ENCODE measurements around the gene ZNF362.
"Not testable (repeated sequence)": the region's sequence is repeated elsewhere in the genome, so short reads cannot be mapped to it uniquely, and the experiment has no call there.

ZNF362 gene

DNA sequence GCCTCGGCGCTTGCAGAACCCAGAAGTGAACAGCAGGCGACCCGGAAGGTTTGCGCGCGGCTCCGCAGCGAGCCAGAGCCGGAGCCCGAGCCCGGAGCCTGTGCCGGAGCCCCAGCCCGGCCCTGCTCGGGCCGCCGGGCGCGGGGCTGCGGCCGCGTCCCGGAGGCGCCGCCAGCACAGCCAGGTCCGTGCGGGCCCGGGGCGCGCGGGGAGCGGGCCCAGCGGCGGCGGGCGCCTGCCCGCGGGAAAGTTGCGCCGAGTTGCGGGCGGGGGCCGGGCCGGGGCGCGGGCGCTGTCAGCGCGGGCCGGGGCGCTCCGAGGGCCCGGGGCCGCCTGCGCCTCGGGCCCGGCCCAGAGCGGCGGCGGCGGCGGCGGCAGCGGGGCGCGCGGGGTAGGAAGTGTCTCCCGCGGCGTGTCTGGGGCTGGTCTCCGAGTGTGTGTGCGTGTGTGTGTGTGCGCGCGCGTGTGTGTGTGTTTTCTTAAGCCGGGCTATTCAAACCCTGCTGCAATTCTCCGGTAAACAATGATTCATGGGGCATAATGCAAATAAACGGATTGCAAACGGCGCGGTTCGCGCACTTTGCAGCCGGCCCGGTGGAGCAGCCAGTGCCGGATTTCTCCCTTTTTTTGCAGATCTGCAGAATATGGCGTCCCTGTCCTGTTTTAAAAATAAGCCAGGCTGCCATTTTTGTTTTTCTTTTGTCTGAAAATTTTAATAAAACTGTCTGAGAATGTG, at the start of gene ZNF362:
Gene ZNF362 (plus strand): TSS at position 22 of the 736 bp plus-strand sequence. CDS start 14,083 bp downstream, outside the sequence.
- DNase-seq = peak; percentile 76

GRCh38 chr1:33211972-33212371, 44.3 kb upstream of the ZNF362 start:
- DNase-seq = no peak

- DNase-seq = no peak
These were observed 36.2 kb upstream of the ZNF362 start for GRCh38 chr1:33219886-33220661.

- no peak for DNase-seq
These were observed 35.5 kb upstream of the ZNF362 start for GRCh38 chr1:33220676-33221384.

GRCh38 chr1:33221385-33221758, 34.9 kb upstream of the ZNF362 start:
- no peak for DNase-seq

- no peak for DNase-seq
These were observed 33.9 kb upstream of the ZNF362 start for GRCh38 chr1:33222381-33222780.

- DNase-seq = no peak
These were observed 32.1 kb upstream of the ZNF362 start for GRCh38 chr1:33224166-33224707.

- no peak for DNase-seq
These were observed 30.7 kb upstream of the ZNF362 start for GRCh38 chr1:33225586-33225985.

- DNase-seq = no peak
These were observed 27.3 kb upstream of the ZNF362 start for GRCh38 chr1:33228935-33229487.

GRCh38 chr1:33231166-33231565, 25.1 kb upstream of the ZNF362 start:
- DNase-seq = no peak

DNA sequence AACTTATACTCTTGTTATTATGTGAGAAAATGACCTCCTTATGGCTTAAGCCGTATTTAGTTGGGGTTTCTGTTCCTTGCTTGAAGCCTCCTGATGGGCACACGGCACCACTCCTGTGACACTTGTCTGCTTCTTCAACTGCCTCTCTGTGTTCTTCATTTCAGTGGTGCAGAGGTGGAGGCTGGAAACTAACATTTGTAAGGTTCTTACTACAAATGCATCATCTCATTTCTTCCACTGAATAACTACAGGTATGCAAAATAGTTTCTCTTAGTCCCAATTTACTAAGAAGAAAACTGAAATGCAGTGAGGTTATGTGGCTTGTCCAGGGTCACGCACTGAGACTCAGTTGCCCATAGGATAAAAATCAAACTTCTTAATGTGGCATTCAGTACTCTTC, 23.6 kb upstream of the ZNF362 start:
- no peak for DNase-seq

- DNase-seq = no peak
These were observed 22.2 kb upstream of the ZNF362 start for GRCh38 chr1:33234131-33234530.

DNA sequence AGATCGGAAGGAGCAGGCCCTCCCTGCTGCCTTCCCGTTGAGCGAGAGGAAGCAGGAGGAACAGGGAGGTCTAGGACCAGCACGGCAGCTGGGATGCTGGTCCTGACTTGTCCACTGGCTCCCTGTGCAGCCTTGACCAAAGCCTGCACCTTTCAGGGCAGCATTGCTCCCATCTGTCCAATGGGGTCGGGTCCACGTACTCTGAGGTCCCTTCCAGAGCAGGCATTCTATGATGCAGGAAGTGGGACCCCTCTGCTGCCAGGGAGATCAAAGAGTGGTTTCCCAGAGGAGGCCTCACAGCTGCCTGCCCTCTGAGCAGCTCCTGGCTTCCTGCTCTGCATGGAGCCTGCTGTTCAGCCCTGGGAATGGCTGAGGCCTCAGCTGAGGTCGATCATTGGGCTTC, 21.7 kb upstream of the ZNF362 start:
- no peak for DNase-seq

- no peak for DNase-seq
These were observed 20.8 kb upstream of the ZNF362 start for GRCh38 chr1:33235521-33235920.

GRCh38 chr1:33236498-33236897, 19.8 kb upstream of the ZNF362 start:
- no peak for DNase-seq

DNA sequence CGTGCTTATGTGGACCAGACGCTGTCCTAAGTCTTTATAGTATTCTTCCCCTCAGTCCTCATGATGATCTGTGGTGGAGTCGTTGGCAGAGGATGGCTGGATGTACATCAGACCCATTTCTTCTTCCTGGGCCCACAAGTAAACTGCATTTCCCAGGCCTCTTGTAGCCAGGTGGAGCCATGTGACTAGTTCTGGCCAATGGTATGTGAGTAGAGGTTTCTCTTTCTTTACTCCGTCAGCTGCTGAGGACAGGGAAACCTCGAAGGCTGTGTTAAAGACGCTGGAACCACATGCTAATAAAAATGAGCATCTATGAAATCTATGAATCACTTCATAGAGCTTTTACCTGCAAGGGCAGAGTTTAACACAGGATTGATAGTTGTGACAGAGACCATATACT, 18.7 kb upstream of the ZNF362 start:
- no peak for DNase-seq

- not testable (repeated sequence) for DNase-seq
These were observed 18.0 kb upstream of the ZNF362 start for GRCh38 chr1:33238194-33238724.

- DNase-seq = not testable (repeated sequence)
These were observed 16.9 kb upstream of the ZNF362 start for GRCh38 chr1:33239410-33239809.

DNA sequence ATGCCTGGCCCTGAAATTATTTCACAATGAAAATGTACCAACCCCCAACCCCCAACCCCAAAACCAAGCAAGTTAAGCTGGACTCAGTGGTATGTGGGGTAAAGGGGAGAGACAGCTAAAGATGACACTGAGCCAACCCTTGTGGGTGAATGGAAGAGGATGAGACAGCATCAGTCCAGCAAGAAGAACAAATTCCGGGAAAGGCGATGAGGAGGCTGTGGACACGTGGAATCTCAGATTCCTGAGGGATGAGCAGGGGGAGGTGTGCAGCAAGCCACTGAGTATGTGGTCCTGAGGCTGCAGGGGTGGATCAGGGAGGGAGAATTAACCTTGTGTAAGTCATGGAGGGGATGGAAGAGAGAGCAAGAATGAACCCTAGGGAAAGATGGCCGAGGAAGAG, 14.4 kb upstream of the ZNF362 start:
- no peak for DNase-seq

DNA sequence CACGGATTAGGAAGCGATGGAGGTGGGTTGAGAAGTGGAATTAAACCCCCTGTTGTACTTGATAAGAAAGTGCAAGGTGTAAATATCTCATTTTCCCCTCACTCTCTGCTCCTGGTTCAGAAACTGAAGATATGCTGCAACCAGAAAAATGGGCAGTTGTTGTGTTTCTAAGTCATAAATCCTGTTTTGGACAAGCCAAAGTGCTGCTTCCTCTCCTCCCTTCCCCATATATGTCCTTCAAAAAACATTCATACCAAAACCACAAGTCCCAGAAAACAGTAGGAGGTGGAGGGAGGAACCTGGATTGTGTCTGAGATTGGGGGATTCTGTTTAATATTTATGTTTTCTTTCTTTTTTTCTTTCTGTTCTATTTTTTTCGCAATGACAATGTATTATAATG, 13.6 kb upstream of the ZNF362 start:
- no peak for DNase-seq

- DNase-seq = no peak
These were observed 12.0 kb upstream of the ZNF362 start for GRCh38 chr1:33244143-33244808.

DNA sequence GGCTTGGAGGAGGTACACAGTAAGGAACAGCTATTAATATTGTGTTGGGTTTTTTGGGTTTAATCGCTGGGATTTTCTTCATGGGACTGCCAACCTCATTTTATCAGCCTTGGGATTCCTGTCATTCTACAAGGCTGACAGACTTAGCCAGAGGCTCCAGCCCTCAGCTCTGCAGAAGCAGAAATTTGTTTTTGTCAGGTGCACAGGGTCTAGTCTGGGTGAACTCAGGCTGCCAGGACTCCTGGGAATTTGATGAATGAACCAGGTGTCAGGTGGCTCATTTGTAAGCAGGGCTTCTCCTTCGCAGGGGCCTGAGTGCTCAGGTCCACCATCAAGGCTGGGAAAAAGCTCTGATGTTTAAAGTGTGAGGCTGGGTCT, 11.5 kb upstream of the ZNF362 start:
- no peak for DNase-seq

Data from NCI-H510A (cell line).